Activated CD4-positive, CD25-positive, alpha-beta regulatory T cell treated with anti-CD3 and anti-CD28 coated beads, Interleukin-2, amount 50 U/mL, for 16 hours (primary cell): ENCODE measurements around the gene RHEB.

Experiments used
- DNase-seq: peaks from one replicate; pipeline ENCODE4 v3.0.0-alpha.2; 2020; ENCODE audit warnings: low read depth, low spot score

Gene RHEB

GRCh38 chr7:151448261-151449252 is 71.1 kb downstream of the RHEB start:
- peak; percentile 57 for DNase-seq

- DNase-seq: no peak
These were observed 71.8 kb downstream of the RHEB start for GRCh38 chr7:151447901-151448260.

GRCh38 chr7:151447312-151447711 is 72.4 kb downstream of the RHEB start:
- no peak for DNase-seq

- no peak for DNase-seq
These were observed 73.3 kb downstream of the RHEB start for GRCh38 chr7:151446412-151446811.

- no peak for DNase-seq
These were observed 75.1 kb downstream of the RHEB start for GRCh38 chr7:151444632-151445031.

GRCh38 chr7:151442776-151443496 is 76.8 kb downstream of the RHEB start:
- no peak for DNase-seq

GRCh38 chr7:151440799-151441445 is 78.8 kb downstream of the RHEB start:
- DNase-seq: no peak

GRCh38 chr7:151439855-151440798 is 79.6 kb downstream of the RHEB start, which contains the start of gene CRYGN:
CRYGN (minus strand) TSS chr7:151440141; CDS start chr7:151439917, 224 bp downstream.
- DNase-seq: no peak

- no peak for DNase-seq
These were observed 80.7 kb downstream of the RHEB start for GRCh38 chr7:151438864-151439601.

GRCh38 chr7:151437866-151438516 is 81.7 kb downstream of the RHEB start:
- no peak for DNase-seq

GRCh38 chr7:151437159-151437553 is 82.5 kb downstream of the RHEB start:
- no peak for DNase-seq

- DNase-seq: no peak
These were observed 83.1 kb downstream of the RHEB start for GRCh38 chr7:151436446-151437158.

- no peak for DNase-seq
These were observed 83.7 kb downstream of the RHEB start for GRCh38 chr7:151435971-151436370.

GRCh38 chr7:151435103-151435916 is 84.4 kb downstream of the RHEB start:
- DNase-seq: no peak

GRCh38 chr7:151434549-151434948 is 85.1 kb downstream of the RHEB start:
- no peak for DNase-seq

- no peak for DNase-seq
These were observed 85.8 kb downstream of the RHEB start for GRCh38 chr7:151433721-151434400.

- DNase-seq: peak; percentile 16
These were observed 86.8 kb downstream of the RHEB start for GRCh38 chr7:151432658-151433521.
